ENCODE measurements around the gene TAP2.

The TAP2 gene

GRCh38 chr6:32792901-32793435, 45.6 kb downstream of the TAP2 start:
- no peak for ATAC-seq
- TF ChIP-seq RARB (CRISPR knock-in tag; IDR thresholded peaks at IDR 0.05) (no peak), ZFP3 (CRISPR knock-in tag; IDR thresholded peaks at IDR 0.05) (no peak), ZNF70 (CRISPR knock-in tag; IDR thresholded peaks at IDR 0.05) (no peak), TCF4 (CRISPR knock-in tag; IDR thresholded peaks at IDR 0.05; ENCODE audit: borderline replicate concordance) (no peak), ZNF8 (CRISPR knock-in tag; IDR thresholded peaks at IDR 0.05) (no peak), ESRRG (CRISPR knock-in tag; IDR thresholded peaks at IDR 0.05) (no peak), ARNTL (CRISPR knock-in tag; IDR thresholded peaks at IDR 0.05; ENCODE audit: borderline replicate concordance, low read depth) (no peak), ISL1 (CRISPR knock-in tag; IDR thresholded peaks at IDR 0.05) (no peak), ZNF565 (CRISPR knock-in tag; conservative IDR thresholded peaks at IDR 0.05; ENCODE audit: low read depth) (no peak), GLIS3 (CRISPR knock-in tag; IDR thresholded peaks at IDR 0.05) (no peak), TOX (CRISPR knock-in tag; IDR thresholded peaks at IDR 0.05; ENCODE audit: borderline replicate concordance) (no peak), BACH2 (CRISPR knock-in tag; IDR thresholded peaks at IDR 0.05; ENCODE audit: borderline replicate concordance) (no peak), SNAI2 (CRISPR knock-in tag; IDR thresholded peaks at IDR 0.05) (no peak), PPARA (CRISPR knock-in tag; IDR thresholded peaks at IDR 0.05; ENCODE audit: borderline replicate concordance) (no peak)
- TF ChIP-seq, protein P1, sequence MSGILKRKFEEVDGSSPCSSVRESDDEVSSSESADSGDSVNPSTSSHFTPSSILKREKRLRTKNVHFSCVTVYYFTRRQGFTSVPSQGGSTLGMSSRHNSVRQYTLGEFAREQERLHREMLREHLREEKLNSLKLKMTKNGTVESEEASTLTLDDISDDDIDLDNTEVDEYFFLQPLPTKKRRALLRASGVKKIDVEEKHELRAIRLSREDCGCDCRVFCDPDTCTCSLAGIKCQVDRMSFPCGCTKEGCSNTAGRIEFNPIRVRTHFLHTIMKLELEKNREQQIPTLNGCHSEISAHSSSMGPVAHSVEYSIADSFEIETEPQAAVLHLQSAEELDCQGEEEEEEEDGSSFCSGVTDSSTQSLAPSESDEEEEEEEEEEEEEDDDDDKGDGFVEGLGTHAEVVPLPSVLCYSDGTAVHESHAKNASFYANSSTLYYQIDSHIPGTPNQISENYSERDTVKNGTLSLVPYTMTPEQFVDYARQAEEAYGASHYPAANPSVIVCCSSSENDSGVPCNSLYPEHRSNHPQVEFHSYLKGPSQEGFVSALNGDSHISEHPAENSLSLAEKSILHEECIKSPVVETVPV (CRISPR knock-in tag; IDR thresholded peaks at IDR 0.05) = no peak
- TF ChIP-seq, protein P2, sequence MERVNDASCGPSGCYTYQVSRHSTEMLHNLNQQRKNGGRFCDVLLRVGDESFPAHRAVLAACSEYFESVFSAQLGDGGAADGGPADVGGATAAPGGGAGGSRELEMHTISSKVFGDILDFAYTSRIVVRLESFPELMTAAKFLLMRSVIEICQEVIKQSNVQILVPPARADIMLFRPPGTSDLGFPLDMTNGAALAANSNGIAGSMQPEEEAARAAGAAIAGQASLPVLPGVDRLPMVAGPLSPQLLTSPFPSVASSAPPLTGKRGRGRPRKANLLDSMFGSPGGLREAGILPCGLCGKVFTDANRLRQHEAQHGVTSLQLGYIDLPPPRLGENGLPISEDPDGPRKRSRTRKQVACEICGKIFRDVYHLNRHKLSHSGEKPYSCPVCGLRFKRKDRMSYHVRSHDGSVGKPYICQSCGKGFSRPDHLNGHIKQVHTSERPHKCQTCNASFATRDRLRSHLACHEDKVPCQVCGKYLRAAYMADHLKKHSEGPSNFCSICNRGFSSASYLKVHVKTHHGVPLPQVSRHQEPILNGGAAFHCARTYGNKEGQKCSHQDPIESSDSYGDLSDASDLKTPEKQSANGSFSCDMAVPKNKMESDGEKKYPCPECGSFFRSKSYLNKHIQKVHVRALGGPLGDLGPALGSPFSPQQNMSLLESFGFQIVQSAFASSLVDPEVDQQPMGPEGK (CRISPR knock-in tag; IDR thresholded peaks at IDR 0.05; ENCODE audit: borderline replicate concordance) = no peak
- TF ChIP-seq, protein P3, sequence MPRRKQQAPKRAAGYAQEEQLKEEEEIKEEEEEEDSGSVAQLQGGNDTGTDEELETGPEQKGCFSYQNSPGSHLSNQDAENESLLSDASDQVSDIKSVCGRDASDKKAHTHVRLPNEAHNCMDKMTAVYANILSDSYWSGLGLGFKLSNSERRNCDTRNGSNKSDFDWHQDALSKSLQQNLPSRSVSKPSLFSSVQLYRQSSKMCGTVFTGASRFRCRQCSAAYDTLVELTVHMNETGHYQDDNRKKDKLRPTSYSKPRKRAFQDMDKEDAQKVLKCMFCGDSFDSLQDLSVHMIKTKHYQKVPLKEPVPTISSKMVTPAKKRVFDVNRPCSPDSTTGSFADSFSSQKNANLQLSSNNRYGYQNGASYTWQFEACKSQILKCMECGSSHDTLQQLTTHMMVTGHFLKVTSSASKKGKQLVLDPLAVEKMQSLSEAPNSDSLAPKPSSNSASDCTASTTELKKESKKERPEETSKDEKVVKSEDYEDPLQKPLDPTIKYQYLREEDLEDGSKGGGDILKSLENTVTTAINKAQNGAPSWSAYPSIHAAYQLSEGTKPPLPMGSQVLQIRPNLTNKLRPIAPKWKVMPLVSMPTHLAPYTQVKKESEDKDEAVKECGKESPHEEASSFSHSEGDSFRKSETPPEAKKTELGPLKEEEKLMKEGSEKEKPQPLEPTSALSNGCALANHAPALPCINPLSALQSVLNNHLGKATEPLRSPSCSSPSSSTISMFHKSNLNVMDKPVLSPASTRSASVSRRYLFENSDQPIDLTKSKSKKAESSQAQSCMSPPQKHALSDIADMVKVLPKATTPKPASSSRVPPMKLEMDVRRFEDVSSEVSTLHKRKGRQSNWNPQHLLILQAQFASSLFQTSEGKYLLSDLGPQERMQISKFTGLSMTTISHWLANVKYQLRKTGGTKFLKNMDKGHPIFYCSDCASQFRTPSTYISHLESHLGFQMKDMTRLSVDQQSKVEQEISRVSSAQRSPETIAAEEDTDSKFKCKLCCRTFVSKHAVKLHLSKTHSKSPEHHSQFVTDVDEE (CRISPR knock-in tag; IDR thresholded peaks at IDR 0.05) = no peak
- TF ChIP-seq, protein P4, sequence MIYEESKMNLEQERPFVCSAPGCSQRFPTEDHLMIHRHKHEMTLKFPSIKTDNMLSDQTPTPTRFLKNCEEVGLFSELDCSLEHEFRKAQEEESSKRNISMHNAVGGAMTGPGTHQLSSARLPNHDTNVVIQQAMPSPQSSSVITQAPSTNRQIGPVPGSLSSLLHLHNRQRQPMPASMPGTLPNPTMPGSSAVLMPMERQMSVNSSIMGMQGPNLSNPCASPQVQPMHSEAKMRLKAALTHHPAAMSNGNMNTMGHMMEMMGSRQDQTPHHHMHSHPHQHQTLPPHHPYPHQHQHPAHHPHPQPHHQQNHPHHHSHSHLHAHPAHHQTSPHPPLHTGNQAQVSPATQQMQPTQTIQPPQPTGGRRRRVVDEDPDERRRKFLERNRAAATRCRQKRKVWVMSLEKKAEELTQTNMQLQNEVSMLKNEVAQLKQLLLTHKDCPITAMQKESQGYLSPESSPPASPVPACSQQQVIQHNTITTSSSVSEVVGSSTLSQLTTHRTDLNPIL (CRISPR knock-in tag; IDR thresholded peaks at IDR 0.05; ENCODE audit: low read depth) = no peak

- no peak for ATAC-seq
- TF ChIP-seq PPARA (CRISPR knock-in tag; IDR thresholded peaks at IDR 0.05; ENCODE audit: borderline replicate concordance) (no peak), ZC3H10 (CRISPR knock-in tag; IDR thresholded peaks at IDR 0.05) (no peak), ZNF8 (CRISPR knock-in tag; IDR thresholded peaks at IDR 0.05) (no peak), ARNTL (CRISPR knock-in tag; IDR thresholded peaks at IDR 0.05; ENCODE audit: borderline replicate concordance, low read depth) (no peak), TOX (CRISPR knock-in tag; IDR thresholded peaks at IDR 0.05; ENCODE audit: borderline replicate concordance) (no peak), BACH2 (CRISPR knock-in tag; IDR thresholded peaks at IDR 0.05; ENCODE audit: borderline replicate concordance) (no peak)
- TF ChIP-seq, protein P5, sequence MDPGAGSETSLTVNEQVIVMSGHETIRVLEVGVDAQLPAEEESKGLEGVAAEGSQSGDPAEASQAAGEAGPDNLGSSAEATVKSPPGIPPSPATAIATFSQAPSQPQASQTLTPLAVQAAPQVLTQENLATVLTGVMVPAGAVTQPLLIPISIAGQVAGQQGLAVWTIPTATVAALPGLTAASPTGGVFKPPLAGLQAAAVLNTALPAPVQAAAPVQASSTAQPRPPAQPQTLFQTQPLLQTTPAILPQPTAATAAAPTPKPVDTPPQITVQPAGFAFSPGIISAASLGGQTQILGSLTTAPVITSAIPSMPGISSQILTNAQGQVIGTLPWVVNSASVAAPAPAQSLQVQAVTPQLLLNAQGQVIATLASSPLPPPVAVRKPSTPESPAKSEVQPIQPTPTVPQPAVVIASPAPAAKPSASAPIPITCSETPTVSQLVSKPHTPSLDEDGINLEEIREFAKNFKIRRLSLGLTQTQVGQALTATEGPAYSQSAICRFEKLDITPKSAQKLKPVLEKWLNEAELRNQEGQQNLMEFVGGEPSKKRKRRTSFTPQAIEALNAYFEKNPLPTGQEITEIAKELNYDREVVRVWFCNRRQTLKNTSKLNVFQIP (CRISPR knock-in tag; IDR thresholded peaks at IDR 0.05; ENCODE audit: borderline replicate concordance, low read depth) = no peak
- TF ChIP-seq, protein P4 (CRISPR knock-in tag; IDR thresholded peaks at IDR 0.05; ENCODE audit: low read depth) = no peak
These were observed 48.2 kb downstream of the TAP2 start for GRCh38 chr6:32790306-32790705.
